ENCODE data around the gene ZNF652. TPM values are rescaled to one million over a fixed set of nuclear protein-coding genes. Genes with fewer than 3 reads are reported as not detected.

The ZNF652 gene
- total and polyA plus RNA-seq, 2 donors (not counting 1 experiment from before 2014, with no cell fraction given): 7.8 to 10.2 TPM

DNA sequence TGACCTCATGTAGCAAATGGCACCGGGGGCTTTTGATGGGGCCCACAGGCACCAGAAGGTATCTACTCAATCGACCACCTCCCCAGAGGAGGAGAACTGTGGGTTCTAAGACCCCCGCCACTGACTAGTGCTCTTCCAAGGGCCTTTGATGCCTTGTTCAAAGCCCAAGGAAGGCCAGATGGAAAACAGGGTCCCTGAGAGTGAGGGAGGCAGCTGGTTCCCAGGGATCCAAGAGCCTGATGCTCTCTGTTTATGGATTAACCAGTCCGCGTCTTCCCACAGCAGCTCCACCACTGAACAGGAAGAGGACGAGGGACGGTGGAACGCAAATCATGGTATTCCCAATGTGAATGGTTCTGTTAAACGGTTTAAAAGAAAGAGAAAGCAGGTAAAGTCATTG, 45.0 kb upstream of the ZNF652 start:
- Histone ChIP-seq H3K4me2 (ENCODE audit: extremely low read depth, insufficient read depth, low read length) (no peak overlapping the region), H3K9ac (ENCODE audit: insufficient read depth, low read length) (no peak overlapping the region), H3K36me3 (ENCODE audit: control insufficient read depth, insufficient read depth, low read length) (peaks cover 32% of the 10 kb centered on the region), H3K79me2 (ENCODE audit: control insufficient read depth, insufficient read depth, low read length) (no peaks in the 10 kb centered on the region), H2AFZ (ENCODE audit: low read length) (no peak overlapping the region), H4K20me1 (ENCODE audit: control insufficient read depth, extremely low read depth, insufficient read depth, low read length) (no peaks in the 10 kb centered on the region), H3K4me1 (ENCODE audit: control insufficient read depth, extremely low read depth, insufficient read depth, low read length) (peaks cover 5% of the 10 kb centered on the region), H3K9me3 (ENCODE audit: control insufficient read depth, insufficient read depth, low read depth, low read length) (no peaks in the 10 kb centered on the region), H3K27me3 (ENCODE audit: control insufficient read depth, insufficient read depth, low read length) (no peaks in the 10 kb centered on the region), H3K4me3 (replicated peaks in 1 of 4; ENCODE audit: control extremely low read depth in 1 of 4, insufficient read depth in 1 of 4, low read depth in 3 of 4, low read length in 4 of 4) (no peak overlapping the region), H3K27ac (ENCODE audit: insufficient read depth, low read length) (no peak overlapping the region)
- DNase-seq (ENCODE audit: low read depth in 2 of 2): no peak
- TF ChIP-seq, protein P1, sequence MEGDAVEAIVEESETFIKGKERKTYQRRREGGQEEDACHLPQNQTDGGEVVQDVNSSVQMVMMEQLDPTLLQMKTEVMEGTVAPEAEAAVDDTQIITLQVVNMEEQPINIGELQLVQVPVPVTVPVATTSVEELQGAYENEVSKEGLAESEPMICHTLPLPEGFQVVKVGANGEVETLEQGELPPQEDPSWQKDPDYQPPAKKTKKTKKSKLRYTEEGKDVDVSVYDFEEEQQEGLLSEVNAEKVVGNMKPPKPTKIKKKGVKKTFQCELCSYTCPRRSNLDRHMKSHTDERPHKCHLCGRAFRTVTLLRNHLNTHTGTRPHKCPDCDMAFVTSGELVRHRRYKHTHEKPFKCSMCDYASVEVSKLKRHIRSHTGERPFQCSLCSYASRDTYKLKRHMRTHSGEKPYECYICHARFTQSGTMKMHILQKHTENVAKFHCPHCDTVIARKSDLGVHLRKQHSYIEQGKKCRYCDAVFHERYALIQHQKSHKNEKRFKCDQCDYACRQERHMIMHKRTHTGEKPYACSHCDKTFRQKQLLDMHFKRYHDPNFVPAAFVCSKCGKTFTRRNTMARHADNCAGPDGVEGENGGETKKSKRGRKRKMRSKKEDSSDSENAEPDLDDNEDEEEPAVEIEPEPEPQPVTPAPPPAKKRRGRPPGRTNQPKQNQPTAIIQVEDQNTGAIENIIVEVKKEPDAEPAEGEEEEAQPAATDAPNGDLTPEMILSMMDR (conservative IDR thresholded peaks at IDR 0.05 in 1 of 2, IDR thresholded peaks at IDR 0.05 in 1 of 2; ENCODE audit: low read depth in 1 of 2, low read length in 2 of 2): no peak
- no peak for TF ChIP-seq EZH2 (IDR thresholded peaks at IDR 0.05; ENCODE audit: low read length, missing control alignments)

DNA sequence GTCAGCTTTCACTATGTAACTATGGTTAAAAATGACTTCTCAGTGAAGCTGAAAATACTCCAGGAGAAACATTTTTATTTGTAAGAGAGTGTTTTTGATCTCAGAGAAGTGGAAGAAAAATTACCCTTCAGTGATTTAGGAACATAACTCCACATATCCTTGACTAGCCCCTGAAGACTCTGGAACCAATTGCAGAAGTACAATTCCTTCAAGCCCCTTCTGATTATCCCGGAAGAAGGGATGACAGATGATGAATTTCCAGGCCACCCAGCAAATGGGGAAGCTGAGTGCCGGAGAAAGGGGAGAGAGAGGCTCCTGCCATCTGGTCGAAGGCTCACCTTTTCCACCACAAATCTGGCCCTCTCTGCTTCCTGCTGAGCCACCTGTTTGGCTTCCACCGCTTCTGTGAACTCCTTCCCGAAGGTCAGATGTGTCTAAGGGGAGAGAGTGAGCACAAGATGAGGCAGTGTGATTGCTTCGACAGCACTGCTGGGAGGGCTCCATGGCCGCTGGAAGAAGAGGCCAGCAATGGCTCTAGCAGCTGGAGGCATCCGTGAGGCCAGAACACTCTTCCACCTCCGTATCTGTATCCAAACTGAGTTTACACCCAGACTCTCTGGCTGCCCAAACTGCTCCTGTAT, 44.5 kb upstream of the ZNF652 start:
- peaks cover 5% of the 10 kb centered on the region for H3K4me1 ChIP-seq (ENCODE audit: control insufficient read depth, extremely low read depth, insufficient read depth, low read length)
- H3K4me3 ChIP-seq (replicated peaks in 1 of 4; ENCODE audit: control extremely low read depth in 1 of 4, insufficient read depth in 1 of 4, low read depth in 3 of 4, low read length in 4 of 4): no peak overlapping the region
- no peaks in the 10 kb centered on the region for H3K79me2 ChIP-seq (ENCODE audit: control insufficient read depth, insufficient read depth, low read length)
- no peaks in the 10 kb centered on the region for H4K20me1 ChIP-seq (ENCODE audit: control insufficient read depth, extremely low read depth, insufficient read depth, low read length)
- H2AFZ ChIP-seq (ENCODE audit: low read length): no peak overlapping the region
- no peak overlapping the region for H3K27ac ChIP-seq (ENCODE audit: insufficient read depth, low read length)
- no peak for TF ChIP-seq EZH2 (IDR thresholded peaks at IDR 0.05; ENCODE audit: low read length, missing control alignments)
- TF ChIP-seq, protein P1 (conservative IDR thresholded peaks at IDR 0.05 in 1 of 2, IDR thresholded peaks at IDR 0.05 in 1 of 2; ENCODE audit: low read depth in 1 of 2, low read length in 2 of 2): no peak
- no peaks in the 10 kb centered on the region for H3K27me3 ChIP-seq (ENCODE audit: control insufficient read depth, insufficient read depth, low read length)
- no peak overlapping the region for H3K9ac ChIP-seq (ENCODE audit: insufficient read depth, low read length)
- H3K4me2 ChIP-seq (ENCODE audit: extremely low read depth, insufficient read depth, low read length): no peak overlapping the region
- peaks cover 30% of the 10 kb centered on the region for H3K36me3 ChIP-seq (ENCODE audit: control insufficient read depth, insufficient read depth, low read length)
- no peaks in the 10 kb centered on the region for H3K9me3 ChIP-seq (ENCODE audit: control insufficient read depth, insufficient read depth, low read depth, low read length)
- no peak for DNase-seq (ENCODE audit: low read depth in 2 of 2)

DNA sequence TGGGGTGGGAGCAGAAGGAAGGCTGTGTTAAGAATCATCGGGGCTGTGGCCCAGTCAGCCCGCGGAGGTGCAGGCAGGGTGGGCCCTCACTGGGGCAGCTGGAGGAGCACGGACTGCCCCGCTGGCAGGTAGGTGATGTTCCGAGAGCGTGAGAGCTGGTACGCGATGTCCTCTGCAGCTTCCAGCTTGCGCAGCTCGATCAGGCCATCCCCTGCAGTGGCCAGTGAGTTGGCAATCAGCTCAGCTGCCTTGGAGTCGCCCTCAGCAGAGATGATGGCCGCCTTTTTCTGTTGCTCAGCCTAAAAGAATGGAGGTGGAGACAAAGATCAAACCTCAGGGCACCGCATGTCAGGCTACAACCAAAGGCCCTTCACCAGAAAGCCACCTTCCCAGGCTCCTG, 42.9 kb upstream of the ZNF652 start:
- H2AFZ ChIP-seq (ENCODE audit: low read length): no peak overlapping the region
- peaks cover 26% of the 10 kb centered on the region for H3K36me3 ChIP-seq (ENCODE audit: control insufficient read depth, insufficient read depth, low read length)
- H4K20me1 ChIP-seq (ENCODE audit: control insufficient read depth, extremely low read depth, insufficient read depth, low read length): no peaks in the 10 kb centered on the region
- DNase-seq (ENCODE audit: low read depth in 2 of 2): no peak
- no peak overlapping the region for H3K9ac ChIP-seq (ENCODE audit: insufficient read depth, low read length)
- no peak overlapping the region for H3K27ac ChIP-seq (ENCODE audit: insufficient read depth, low read length)
- no peaks in the 10 kb centered on the region for H3K79me2 ChIP-seq (ENCODE audit: control insufficient read depth, insufficient read depth, low read length)
- H3K27me3 ChIP-seq (ENCODE audit: control insufficient read depth, insufficient read depth, low read length): no peaks in the 10 kb centered on the region
- H3K4me3 ChIP-seq (replicated peaks in 1 of 4; ENCODE audit: control extremely low read depth in 1 of 4, insufficient read depth in 1 of 4, low read depth in 3 of 4, low read length in 4 of 4): no peak overlapping the region
- peaks cover 5% of the 10 kb centered on the region for H3K4me1 ChIP-seq (ENCODE audit: control insufficient read depth, extremely low read depth, insufficient read depth, low read length)
- no peak for TF ChIP-seq EZH2 (IDR thresholded peaks at IDR 0.05; ENCODE audit: low read length, missing control alignments)
- TF ChIP-seq, protein P1 (conservative IDR thresholded peaks at IDR 0.05 in 1 of 2, IDR thresholded peaks at IDR 0.05 in 1 of 2; ENCODE audit: low read depth in 1 of 2, low read length in 2 of 2): no peak
- no peak overlapping the region for H3K4me2 ChIP-seq (ENCODE audit: extremely low read depth, insufficient read depth, low read length)
- no peaks in the 10 kb centered on the region for H3K9me3 ChIP-seq (ENCODE audit: control insufficient read depth, insufficient read depth, low read depth, low read length)
